Neural cell (in vitro differentiated cells): ENCODE measurements around the gene AEBP1. TPM values are rescaled to one million over a fixed set of nuclear protein-coding genes. Genes with fewer than 3 reads are reported as not detected.

ENCODE experiments used
- H2AFZ ChIP-seq: fragments of 200-600, 300-800 bp; sonication (generic), shearing (Covaris generic); 2 replicates; pipeline ENCODE4 v1.6.0; 2014; ENCODE audit warnings: low read depth, mild to moderate bottlenecking, antibody characterized with exemption, low read length, moderate library complexity
- H3F3A ChIP-seq: fragments of 200-600 bp; shearing (Covaris generic); 2 replicates; pipeline ENCODE4 v1.6.1; 2016; ENCODE audit warnings: mild to moderate bottlenecking, moderate library complexity, mixed read lengths, antibody characterized with exemption, low read length; ENCODE audit not compliant: insufficient read depth, poor library complexity, severe bottlenecking
- H3K27ac ChIP-seq: fragments of 200-600, 300-800 bp; sonication (generic), shearing (Covaris generic); 2 replicates; pipeline ENCODE4 v1.5.1; 2014; ENCODE audit warnings: mild to moderate bottlenecking, low read length, moderate library complexity
- H3K27me3 ChIP-seq: fragments of 300-800, 200-600 bp; sonication (generic), shearing (Covaris generic); 2 replicates; pipeline ENCODE4 v1.6.0; 2014; ENCODE audit warnings: mild to moderate bottlenecking, low read depth, low read length, moderate library complexity; ENCODE audit not compliant: insufficient read depth
- H3K36me3 ChIP-seq: fragments of 300-800, 200-600 bp; sonication (generic), shearing (Covaris generic); 2 replicates; pipeline ENCODE4 v1.5.1; 2014; ENCODE audit warnings: mild to moderate bottlenecking, antibody characterized with exemption, low read length, moderate library complexity; ENCODE audit not compliant: insufficient read depth
- H3K4me2 ChIP-seq: fragments of 300-800, 200-600 bp; sonication (generic), shearing (Covaris generic); 2 replicates; pipeline ENCODE4 v1.6.0; 2014; ENCODE audit warnings: mild to moderate bottlenecking, low read length
- H3K4me3 ChIP-seq: fragments of 300-800, 200-600 bp; sonication (generic), shearing (Covaris generic); 2 replicates; pipeline ENCODE4 v1.5.1; 2014; ENCODE audit warnings: mild to moderate bottlenecking, low read length, moderate library complexity
- H3K79me2 ChIP-seq: fragments of 200-600 bp; shearing (Covaris generic); replicated peaks from 2 replicates; pipeline ENCODE4 v1.6.0; 2014; ENCODE audit warnings: mild to moderate bottlenecking, low read length, moderate library complexity; ENCODE audit not compliant: insufficient read depth
- H3K9ac ChIP-seq: fragments of 300-800, 200-600 bp; sonication (generic), shearing (Covaris generic); 2 replicates; pipeline ENCODE4 v1.6.1; 2016; ENCODE audit warnings: mild to moderate bottlenecking, low read length, mixed read lengths
- H3K9me2 ChIP-seq: fragments of 200-600 bp; shearing (Covaris generic); 2 replicates; pipeline ENCODE4 v1.6.1; 2016; ENCODE audit warnings: mild to moderate bottlenecking, low read length, mixed read lengths; ENCODE audit not compliant: insufficient read depth
- H3K9me3 ChIP-seq: fragments of 200-600, 300-800 bp; sonication (generic), shearing (Covaris generic); 2 replicates; pipeline ENCODE4 v1.6.1; 2016; ENCODE audit warnings: mild to moderate bottlenecking, mixed run types, low read length, moderate library complexity, mixed read lengths
- H4K20me1 ChIP-seq: fragments of 200-600 bp; shearing (Covaris generic); 2 replicates; pipeline ENCODE4 v1.6.1; 2016; ENCODE audit warnings: mild to moderate bottlenecking, mixed run types; ENCODE audit not compliant: insufficient read depth
- CTCF ChIP-seq: fragments of 450-650 bp; IDR thresholded peaks from 2 replicates; pipeline ENCODE4 v1.5.1; 2014; ENCODE audit warnings: antibody characterized with exemption, mild to moderate bottlenecking, moderate library complexity; ENCODE audit not compliant: poor library complexity, severe bottlenecking
- EP300 ChIP-seq: fragments of 450-650 bp; conservative IDR thresholded peaks from 2 replicates; pipeline ENCODE4 v1.6.1; 2014; ENCODE audit warnings: antibody characterized with exemption, mild to moderate bottlenecking, moderate library complexity; ENCODE audit not compliant: poor library complexity, severe bottlenecking
- EZH2 ChIP-seq: fragments of 200-600, 300-800 bp; shearing (Covaris generic), sonication (generic); IDR thresholded peaks from 2 replicates; pipeline ENCODE4 v1.6.1; 2014; ENCODE audit warnings: antibody characterized with exemption, low read length, borderline replicate concordance, mild to moderate bottlenecking; ENCODE audit not compliant: insufficient read depth, poor library complexity, severe bottlenecking
- MXI1 ChIP-seq: fragments of 450-650 bp; conservative IDR thresholded peaks from 2 replicates; pipeline ENCODE4 v1.6.1; 2014; ENCODE audit warnings: antibody characterized with exemption, mild to moderate bottlenecking; ENCODE audit not compliant: poor library complexity, severe bottlenecking
- POLR2AphosphoS5 ChIP-seq: IDR thresholded peaks from 2 replicates; pipeline ENCODE4 v1.6.1; 2012
- RAD21 ChIP-seq: fragments of 450-650 bp; conservative IDR thresholded peaks from 2 replicates; pipeline ENCODE4 v1.6.1; 2014; ENCODE audit warnings: antibody characterized with exemption, mild to moderate bottlenecking, moderate library complexity
- REST ChIP-seq: IDR thresholded peaks from 2 replicates; pipeline ENCODE4 v1.6.1; 2012; ENCODE audit warnings: borderline replicate concordance
- SMC3 ChIP-seq: fragments of 450-650 bp; conservative IDR thresholded peaks from 2 replicates; pipeline ENCODE4 v1.6.1; 2014; ENCODE audit warnings: antibody characterized with exemption, mild to moderate bottlenecking, moderate library complexity; ENCODE audit not compliant: poor library complexity
- TAF1 ChIP-seq: IDR thresholded peaks from 2 replicates; pipeline ENCODE4 v1.6.1; 2012; ENCODE audit warnings: low read depth
- polyA plus RNA-seq: library from polyadenylated mRNA; depleted of rRNA; stranded (reverse); fragments of >200 nt; gene quantifications from 2 replicates; pipeline ENCODE4 v1.2.3, GENCODE V29; 2014

AEBP1 gene
- polyA plus RNA-seq, 1 donor from 2014 or later, result 0.30 TPM

- Histone ChIP-seq H3K79me2 (peaks cover 3% of the 10 kb centered on the region), H2AFZ (no peak overlapping the region), H3K4me3 (no peak overlapping the region), H3K27me3 (no peaks in the 10 kb centered on the region), H3K27ac (no peak overlapping the region), H3K9me3 (no peaks in the 10 kb centered on the region), H3F3A (no peaks in the 10 kb centered on the region), H4K20me1 (no peaks in the 10 kb centered on the region), H3K4me2 (no peak overlapping the region), H3K36me3 (no peaks in the 10 kb centered on the region), H3K9ac (no peak overlapping the region), H3K9me2 (no peaks in the 10 kb centered on the region)
- TF ChIP-seq CTCF (no peak), SMC3 (no peak), REST (no peak), TAF1 (no peak), EZH2 (no peak), RAD21 (no peak), MXI1 (no peak), EP300 (no peak), POLR2AphosphoS5 (no peak)
These were observed 19.4 kb upstream of the AEBP1 start for GRCh38 chr7:44084701-44085100.

DNA sequence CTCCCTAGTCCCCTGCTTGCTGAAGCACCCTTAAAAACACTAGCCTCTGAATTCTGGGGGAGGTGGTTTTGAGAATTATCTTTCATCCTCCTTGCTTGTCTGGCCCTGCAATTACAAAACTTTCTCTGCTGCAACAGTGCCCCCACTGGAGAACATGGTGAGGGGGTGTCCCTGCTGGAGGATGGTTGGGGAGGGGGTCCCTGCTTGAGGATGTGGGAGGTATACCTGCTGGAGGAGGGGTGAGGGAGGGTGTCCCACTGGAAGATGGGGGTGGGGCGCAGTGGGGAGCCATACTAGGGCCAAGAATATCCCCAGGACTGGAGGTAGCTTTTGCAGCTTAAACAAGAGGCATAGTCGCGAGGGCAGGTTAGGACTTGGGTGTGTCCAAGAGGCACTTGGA lies 18.6 kb upstream of the AEBP1 start:
- no peak overlapping the region for H3K4me3 ChIP-seq
- no peaks in the 10 kb centered on the region for H3K9me3 ChIP-seq
- no peak overlapping the region for H3K9ac ChIP-seq
- no peaks in the 10 kb centered on the region for H3K36me3 ChIP-seq
- H3K9me2 ChIP-seq, result no peaks in the 10 kb centered on the region
- no peak overlapping the region for H3K27ac ChIP-seq
- no peaks in the 10 kb centered on the region for H4K20me1 ChIP-seq
- H3K27me3 ChIP-seq, result no peaks in the 10 kb centered on the region
- no peaks in the 10 kb centered on the region for H3F3A ChIP-seq
- TF ChIP-seq POLR2AphosphoS5 (no peak), CTCF (no peak), TAF1 (no peak), MXI1 (no peak), REST (no peak)
- no peak overlapping the region for H2AFZ ChIP-seq
- peaks cover 3% of the 10 kb centered on the region for H3K79me2 ChIP-seq
- no peak overlapping the region for H3K4me2 ChIP-seq
